GM19238 (cell line): ENCODE results near the gene TBC1D10A.
A peak's percentile ranks its signal among the peaks of the same experiment; 100 is the strongest.

ENCODE experiments used
- DNase-seq: peaks from one replicate; pipeline ENCODE4 v3.0.0; 2011; ENCODE audit warnings: low spot score; ENCODE audit not compliant: insufficient read length

Gene TBC1D10A

GRCh38 chr22:30301995-30302809 lies 24.5 kb downstream of the TBC1D10A start:
- no peak for DNase-seq

GRCh38 chr22:30299322-30299721 lies 27.4 kb downstream of the TBC1D10A start:
- DNase-seq: no peak

GRCh38 chr22:30297991-30298701 lies 28.6 kb downstream of the TBC1D10A start:
- DNase-seq: no peak

- DNase-seq: no peak
Measured at GRCh38 chr22:30297276-30297990, 29.3 kb downstream of the TBC1D10A start.

- DNase-seq: no peak
Measured at GRCh38 chr22:30296833-30297232, 29.9 kb downstream of the TBC1D10A start.

GRCh38 chr22:30296324-30296723 lies 30.4 kb downstream of the TBC1D10A start:
- no peak for DNase-seq

- DNase-seq: no peak
Measured at GRCh38 chr22:30295576-30295975, 31.2 kb downstream of the TBC1D10A start.

GRCh38 chr22:30294830-30295229 lies 31.9 kb downstream of the TBC1D10A start:
- DNase-seq: no peak

- no peak for DNase-seq
Measured at GRCh38 chr22:30294066-30294465, 32.7 kb downstream of the TBC1D10A start.

- no peak for DNase-seq
Measured at GRCh38 chr22:30293026-30293425, 33.7 kb downstream of the TBC1D10A start.

- no peak for DNase-seq
Measured at GRCh38 chr22:30292069-30292970, 34.4 kb downstream of the TBC1D10A start.

- no peak for DNase-seq
Measured at GRCh38 chr22:30291058-30291892, 35.5 kb downstream of the TBC1D10A start.

- peak; percentile 49 for DNase-seq
Measured at GRCh38 chr22:30290342-30291057, 36.2 kb downstream of the TBC1D10A start.

- DNase-seq: no peak
Measured at GRCh38 chr22:30289980-30290313, 36.8 kb downstream of the TBC1D10A start.

GRCh38 chr22:30289141-30289979 lies 37.4 kb downstream of the TBC1D10A start, which contains the start of gene CASTOR1:
CASTOR1 (minus strand) TSS chr22:30289505; CDS start chr22:30289497, 8 bp downstream.
- DNase-seq: peak; percentile 90

GRCh38 chr22:30288419-30289140 lies 38.2 kb downstream of the TBC1D10A start:
- DNase-seq: no peak

GRCh38 chr22:30287648-30288418 lies 38.9 kb downstream of the TBC1D10A start:
- DNase-seq: peak; percentile 72
